CD4-positive, alpha-beta T cell (primary cell): ENCODE measurements around the gene SGSM1. TPM values are rescaled to one million over a fixed set of nuclear protein-coding genes. Genes with fewer than 3 reads are reported as not detected.

Experiments
- ATAC-seq: fragments of 200-7000 bp; cut with Tn5 transposase; one replicate; pipeline ENCODE4 v1.10.0; 2022; ENCODE audit warnings: mild to moderate bottlenecking; ENCODE audit not compliant: poor library complexity
- CTCF ChIA-PET: fragments of 350-600 bp; sonication (Branson Sonifier 250); formaldehyde crosslinking; loops from one replicate; lab custom pipeline; 2021; ENCODE audit warnings: antibody characterized with exemption, inconsistent platforms; lab: Charles Lee
- POLR2A ChIA-PET: fragments of 350-600 bp; sonication (Branson Sonifier 250); formaldehyde crosslinking; loops from one replicate; lab custom pipeline; 2021; ENCODE audit warnings: antibody characterized with exemption, inconsistent platforms; lab: Charles Lee
- DNase-seq, 14 experiments: peaks; one replicate each; pipeline ENCODE4 v3.0.0-alpha.2; 2013 to 2020; ENCODE audit warnings: mixed read lengths in 2 of 14
- H3K27ac ChIP-seq, 2 donors: one replicate each; pipeline versions ENCODE4 v1.5.1 to v1.7.0; 2013; ENCODE audit warnings: low read length in 2 of 2, low read depth in 1 of 2, mild to moderate bottlenecking in 1 of 2
- H3K27me3 ChIP-seq, 2 experiments: 1 replicate in 1 of 2; 2 replicates in 1 of 2; pipeline versions ENCODE4 v1.6.1 to v1.7.0; 2013; ENCODE audit warnings: low read length in 2 of 2, control low read depth in 1 of 2, mild to moderate bottlenecking in 1 of 2, moderate library complexity in 1 of 2; ENCODE audit not compliant: insufficient read depth in 2 of 2, control insufficient read depth in 1 of 2
- H3K36me3 ChIP-seq: one replicate; pipeline ENCODE4 v1.6.1; 2013; ENCODE audit warnings: low read length, control low read depth; ENCODE audit not compliant: insufficient read depth
- H3K4me1 ChIP-seq: one replicate; pipeline ENCODE4 v1.6.1; 2013; ENCODE audit warnings: low read length, control low read depth; ENCODE audit not compliant: insufficient read depth
- H3K4me3 ChIP-seq: one replicate; pipeline ENCODE4 v1.5.1; 2013; ENCODE audit warnings: mild to moderate bottlenecking, low read length, moderate library complexity
- H3K9me3 ChIP-seq, 2 experiments: 1 replicate in 1 of 2; 2 replicates in 1 of 2; pipeline versions ENCODE4 v1.6.1 to v1.7.0; 2013; ENCODE audit warnings: low read length in 2 of 2, mild to moderate bottlenecking in 2 of 2, control low read depth in 1 of 2, moderate library complexity in 1 of 2; ENCODE audit not compliant: control insufficient read depth in 1 of 2, insufficient read depth in 1 of 2
- H3K27ac Mint-ChIP-seq: one replicate; pipeline ENCODE4 v1.8.0; 2020; ENCODE audit warnings: mixed read lengths
- H3K27me3 Mint-ChIP-seq: one replicate; pipeline ENCODE4 v1.8.0; 2021; ENCODE audit warnings: mixed read lengths
- H3K36me3 Mint-ChIP-seq: one replicate; pipeline ENCODE4 v1.8.0; 2021; ENCODE audit warnings: low read depth, mixed read lengths
- H3K4me1 Mint-ChIP-seq: one replicate; pipeline ENCODE4 v1.8.0; 2021; ENCODE audit warnings: low read depth, mixed read lengths
- H3K4me3 Mint-ChIP-seq: one replicate; pipeline ENCODE4 v1.8.0; 2020; ENCODE audit warnings: mild to moderate bottlenecking, mixed read lengths
- H3K9me3 Mint-ChIP-seq: one replicate; pipeline ENCODE4 v1.8.0; 2020; ENCODE audit warnings: mixed read lengths
- intact Hi-C, 2 experiments: fragments of 100-400 bp; cut with DNase I in 1 of 2; cut with micrococcal nuclease in 1 of 2; formaldehyde crosslinking; loops; one replicate each; pipeline versions ENCODE4 v1.15.1 to v1.9.0; 2023 to 2025; cut with DNase I, micrococcal nuclease
- total RNA-seq, 174 experiments: library from RNA in 2 of 174; stranded (reverse) in 2 of 174; gene quantifications; one replicate each; pipeline ENCODE4 v1.2.3 and lab custom pipeline; 2021 to 2026
- TF ChIP-seq, protein P1 (sequence below): fragments of 200-600 bp; IDR thresholded peaks from one replicate; pipeline ENCODE4 v1.8.0; 2022; ENCODE audit warnings: antibody characterized with exemption, mild to moderate bottlenecking

Gene SGSM1
- total RNA-seq, 2 experiments from 2014 or later: 1.3 to 1.9 TPM

DNA sequence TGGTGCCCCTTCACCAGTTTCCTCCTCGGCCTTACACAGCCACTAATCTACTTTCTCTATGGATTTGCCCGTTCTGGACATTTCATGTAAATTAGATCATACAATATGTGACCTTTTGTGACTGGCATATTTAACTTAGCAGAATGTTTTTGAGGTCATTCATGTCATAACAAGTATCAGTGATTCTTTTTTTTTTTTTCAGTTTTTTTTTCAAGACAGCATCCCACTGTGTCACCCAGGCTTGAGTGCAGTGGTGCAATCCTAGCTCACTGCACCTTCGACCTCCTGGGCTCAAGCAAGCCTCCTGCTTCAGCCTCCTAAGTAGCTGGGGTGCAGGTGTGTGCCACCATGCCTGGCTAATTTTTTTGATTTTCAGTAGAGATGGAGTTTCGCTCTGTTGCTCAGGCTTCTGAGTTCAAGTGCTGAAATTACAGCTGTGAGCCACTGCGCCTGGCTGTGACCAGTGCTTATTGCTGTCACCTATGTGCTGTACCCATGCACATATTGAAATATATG is 169.2 kb downstream of the SGSM1 start:
- ChIA-PET POLR2A (no interaction called here), CTCF (no interaction called here)
- no peak overlapping the region for H3K27ac ChIP-seq
- intact Hi-C loops: no loop called here
- Mint-ChIP-seq H3K9me3 (no peaks in the 10 kb centered on the region), H3K36me3 (no peaks in the 10 kb centered on the region), H3K4me3 (no peak overlapping the region), H3K4me1 (no peaks in the 10 kb centered on the region), H3K27me3 (no peaks in the 10 kb centered on the region), H3K27ac (no peak overlapping the region)
- no peaks in the 10 kb centered on the region for H3K4me1 ChIP-seq
- H3K27me3 ChIP-seq: no peaks in the 10 kb centered on the region
- TF ChIP-seq, protein P1, sequence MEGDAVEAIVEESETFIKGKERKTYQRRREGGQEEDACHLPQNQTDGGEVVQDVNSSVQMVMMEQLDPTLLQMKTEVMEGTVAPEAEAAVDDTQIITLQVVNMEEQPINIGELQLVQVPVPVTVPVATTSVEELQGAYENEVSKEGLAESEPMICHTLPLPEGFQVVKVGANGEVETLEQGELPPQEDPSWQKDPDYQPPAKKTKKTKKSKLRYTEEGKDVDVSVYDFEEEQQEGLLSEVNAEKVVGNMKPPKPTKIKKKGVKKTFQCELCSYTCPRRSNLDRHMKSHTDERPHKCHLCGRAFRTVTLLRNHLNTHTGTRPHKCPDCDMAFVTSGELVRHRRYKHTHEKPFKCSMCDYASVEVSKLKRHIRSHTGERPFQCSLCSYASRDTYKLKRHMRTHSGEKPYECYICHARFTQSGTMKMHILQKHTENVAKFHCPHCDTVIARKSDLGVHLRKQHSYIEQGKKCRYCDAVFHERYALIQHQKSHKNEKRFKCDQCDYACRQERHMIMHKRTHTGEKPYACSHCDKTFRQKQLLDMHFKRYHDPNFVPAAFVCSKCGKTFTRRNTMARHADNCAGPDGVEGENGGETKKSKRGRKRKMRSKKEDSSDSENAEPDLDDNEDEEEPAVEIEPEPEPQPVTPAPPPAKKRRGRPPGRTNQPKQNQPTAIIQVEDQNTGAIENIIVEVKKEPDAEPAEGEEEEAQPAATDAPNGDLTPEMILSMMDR: no peak
- H3K36me3 ChIP-seq: no peaks in the 10 kb centered on the region
- H3K9me3 ChIP-seq: no peaks in the 10 kb centered on the region
- H3K4me3 ChIP-seq: no peak overlapping the region
- no peak for ATAC-seq
- no peak for DNase-seq

DNA sequence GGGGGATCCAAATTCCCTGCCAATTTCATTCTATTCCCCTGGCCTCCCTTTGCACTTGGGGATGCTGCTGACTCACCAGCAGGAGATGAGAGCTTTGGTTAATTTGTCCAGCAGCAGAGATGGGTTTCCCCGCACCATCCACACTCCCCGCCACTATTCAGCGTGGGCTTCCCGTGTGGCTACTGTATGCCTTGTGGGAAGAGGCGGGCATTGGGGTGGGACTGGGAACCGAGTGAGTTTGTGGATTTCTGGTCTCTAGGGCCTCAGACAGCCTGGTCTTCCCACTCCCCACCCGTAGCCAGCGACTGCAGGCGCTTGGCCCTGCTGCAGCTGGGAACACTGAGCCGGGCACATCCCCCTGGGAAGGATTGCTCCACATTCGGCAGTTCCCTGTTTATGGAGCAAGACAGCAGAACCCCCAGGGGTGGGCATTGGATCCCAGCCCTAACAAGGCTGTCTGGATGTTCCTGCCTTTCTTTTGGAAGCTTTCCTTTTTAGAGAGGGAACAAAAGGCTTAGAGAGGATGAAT is 169.9 kb downstream of the SGSM1 start:
- H3K9me3 ChIP-seq: no peaks in the 10 kb centered on the region
- H3K27me3 ChIP-seq: no peaks in the 10 kb centered on the region
- Mint-ChIP-seq H3K4me3 (no peak overlapping the region), H3K4me1 (no peaks in the 10 kb centered on the region), H3K36me3 (no peaks in the 10 kb centered on the region), H3K27ac (no peak overlapping the region), H3K9me3 (no peaks in the 10 kb centered on the region), H3K27me3 (no peaks in the 10 kb centered on the region)
- no peaks in the 10 kb centered on the region for H3K4me1 ChIP-seq
- no peak overlapping the region for H3K4me3 ChIP-seq
- CTCF ChIA-PET: no interaction called here
- no peak for ATAC-seq
- intact Hi-C loops: no loop called here
- no peak for DNase-seq
- H3K27ac ChIP-seq: no peak overlapping the region
- TF ChIP-seq, protein P1: no peak
- H3K36me3 ChIP-seq: no peaks in the 10 kb centered on the region
- POLR2A ChIA-PET: no interaction called here

DNA sequence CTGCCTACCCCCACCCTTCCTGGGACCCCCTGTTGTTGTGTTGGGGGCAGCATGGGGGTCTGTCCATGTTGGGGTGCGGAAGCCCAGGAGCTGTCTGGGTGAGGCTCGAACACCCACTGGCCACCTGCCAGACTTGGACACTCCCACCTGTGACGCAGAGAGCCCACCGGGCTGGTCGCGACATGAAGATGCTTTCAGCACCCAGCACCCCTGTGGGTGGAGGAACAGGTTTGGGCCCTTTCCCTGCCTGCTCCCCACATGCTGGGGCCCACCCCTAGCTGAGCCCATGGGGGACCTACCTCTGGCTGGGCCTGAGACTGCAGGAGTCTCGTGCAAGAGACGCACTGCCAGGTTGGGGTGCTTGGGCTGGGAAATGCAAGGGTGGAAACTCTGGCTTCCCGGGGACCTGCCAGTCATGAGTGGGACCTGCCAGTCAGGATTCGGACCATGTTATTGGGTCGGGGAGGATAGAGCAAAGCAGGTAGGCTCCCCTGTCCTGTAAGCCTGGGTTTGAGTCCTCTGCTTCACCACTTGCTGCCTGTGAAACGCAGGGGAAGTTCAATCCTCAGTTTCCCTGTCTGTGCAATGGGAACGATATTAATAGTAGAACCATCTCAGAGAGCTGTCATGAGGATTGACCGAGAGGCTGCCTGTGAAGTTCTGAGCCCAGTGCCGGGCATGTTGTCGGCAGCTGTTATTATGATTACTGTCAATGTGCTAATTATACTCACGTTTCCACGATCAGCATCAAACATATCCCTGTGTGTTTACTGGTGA is 170.6 kb downstream of the SGSM1 start:
- Histone ChIP-seq H3K27ac (no peak overlapping the region), H3K4me3 (no peak overlapping the region), H3K9me3 (no peaks in the 10 kb centered on the region), H3K4me1 (no peaks in the 10 kb centered on the region), H3K36me3 (no peaks in the 10 kb centered on the region), H3K27me3 (no peaks in the 10 kb centered on the region)
- POLR2A ChIA-PET: no interaction called here
- intact Hi-C loops: no loop called here
- Mint-ChIP-seq H3K27me3 (no peaks in the 10 kb centered on the region), H3K27ac (no peak overlapping the region), H3K9me3 (no peaks in the 10 kb centered on the region), H3K36me3 (no peaks in the 10 kb centered on the region), H3K4me1 (no peaks in the 10 kb centered on the region), H3K4me3 (no peak overlapping the region)
- TF ChIP-seq, protein P1: no peak
- no peak for DNase-seq
- no peak for ATAC-seq
- CTCF ChIA-PET: no interaction called here

Other genes starting within 250 kb of the SGSM1 start
- gene LRRC75B, start 213.1 kb upstream of the SGSM1 start, total RNA-seq: not detected
- gene GGT1, start 203.0 kb upstream of the SGSM1 start, total RNA-seq: 10 to 100 TPM; 19.7 to 20.1 TPM
- gene PIWIL3, start 31.5 kb upstream of the SGSM1 start, total RNA-seq: not detected
- not detected for gene LHFPL7, start 140.5 kb downstream of the SGSM1 start, total RNA-seq
- 1 to 10 TPM; 2.6 to 2.9 TPM for gene KIAA1671, start 146.5 kb downstream of the SGSM1 start, total RNA-seq